SK-N-MC (cell line): ENCODE measurements around the gene NCF4.

ENCODE experiments used
- EZH2 ChIP-seq: fragments of 200-600 bp; sonication (generic); IDR thresholded peaks from one replicate; pipeline ENCODE4 v1.6.1; 2017; ENCODE audit warnings: antibody characterized with exemption
- POLR2AphosphoS5 ChIP-seq: IDR thresholded peaks from 2 replicates; pipeline ENCODE4 v1.6.1; 2012; ENCODE audit warnings: mild to moderate bottlenecking, low read depth, low read length, borderline replicate concordance

DNA sequence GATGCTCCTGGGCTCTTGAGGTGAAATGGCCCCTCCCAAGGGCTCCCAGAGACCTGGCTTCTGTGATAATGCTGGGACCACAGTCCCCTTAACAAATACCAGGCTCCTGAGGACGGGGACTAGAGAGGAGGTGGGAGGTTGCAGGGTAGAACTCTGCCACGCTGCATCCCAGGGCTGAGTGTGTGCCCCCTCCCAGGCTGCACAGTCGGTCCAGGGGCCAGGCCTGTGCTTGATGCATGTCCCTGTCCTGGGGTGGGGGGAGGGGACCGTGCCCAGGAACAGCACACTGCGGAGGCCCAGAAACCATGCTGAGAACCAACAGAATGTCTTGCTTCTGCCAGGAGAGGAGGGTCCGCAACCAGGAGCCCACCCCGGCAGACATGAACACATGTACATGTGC is 61.9 kb downstream of the NCF4 start:
- TF ChIP-seq POLR2AphosphoS5 (no peak), EZH2 (no peak)
